ENCODE data around the gene KIF4B. TPM values are rescaled to one million over a fixed set of nuclear protein-coding genes. Genes with fewer than 3 reads are reported as not detected.

The KIF4B gene
- total and polyA plus RNA-seq, 7 donors = 0.01 to 0.54 (median 0.05) TPM; not detected in 2

DNA sequence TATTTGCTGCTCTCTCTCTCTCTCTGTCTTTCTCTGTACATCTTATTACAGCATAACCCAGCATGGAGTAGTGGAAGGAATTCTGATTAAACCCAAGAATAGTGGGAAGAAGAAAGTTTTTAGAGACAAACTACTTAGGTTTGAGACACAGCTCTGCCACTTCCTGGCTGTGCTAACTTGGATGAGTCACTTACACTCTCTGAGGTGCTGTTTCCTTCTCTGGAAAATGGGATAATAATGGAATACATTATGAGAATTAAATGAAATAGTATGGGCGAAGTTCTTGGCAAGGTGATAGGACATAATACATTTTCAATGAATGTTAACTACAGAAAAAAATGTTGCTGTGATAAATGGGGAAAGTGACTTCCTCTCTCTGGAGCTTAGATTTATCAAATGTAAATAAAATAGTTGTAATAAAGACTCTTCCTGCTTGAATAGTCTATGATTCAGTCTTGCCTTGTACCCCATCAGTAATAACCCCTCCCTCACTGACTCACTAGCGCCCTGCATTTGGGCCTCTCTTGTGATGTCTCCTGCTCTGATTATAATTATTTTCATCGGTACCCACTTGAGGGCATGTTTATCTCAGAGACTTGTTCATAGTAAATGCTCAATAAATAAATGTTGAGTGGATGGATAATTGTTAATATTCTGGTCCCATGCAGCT, 27.6 kb downstream of the KIF4B start:
- no peaks in the 10 kb centered on the region for H3K4me1 ChIP-seq
- H3K4me3 ChIP-seq = no peak overlapping the region
- ATAC-seq (no peak), DNase-seq (no peak)
- no peaks in the 10 kb centered on the region for H3K9me3 ChIP-seq
- no peak overlapping the region for H3K27ac ChIP-seq
- no peaks in the 10 kb centered on the region for H3K36me3 ChIP-seq (ENCODE audit: insufficient read depth in 1 of 2, low read depth in 1 of 2)
- intact Hi-C loops (cut with DNase I) = no loop called here
- WGBS, 3 donors = 85 to 90% (median 89%) methylated on average over 3 of the region's 3 CpGs
- H3K27me3 ChIP-seq (ENCODE audit: insufficient read depth in 3 of 3, low read length in 2 of 3) = peaks cover 0 to 3% (median 2%) of the 10 kb centered on the region in 3 donors
- TF ChIP-seq, protein P1, sequence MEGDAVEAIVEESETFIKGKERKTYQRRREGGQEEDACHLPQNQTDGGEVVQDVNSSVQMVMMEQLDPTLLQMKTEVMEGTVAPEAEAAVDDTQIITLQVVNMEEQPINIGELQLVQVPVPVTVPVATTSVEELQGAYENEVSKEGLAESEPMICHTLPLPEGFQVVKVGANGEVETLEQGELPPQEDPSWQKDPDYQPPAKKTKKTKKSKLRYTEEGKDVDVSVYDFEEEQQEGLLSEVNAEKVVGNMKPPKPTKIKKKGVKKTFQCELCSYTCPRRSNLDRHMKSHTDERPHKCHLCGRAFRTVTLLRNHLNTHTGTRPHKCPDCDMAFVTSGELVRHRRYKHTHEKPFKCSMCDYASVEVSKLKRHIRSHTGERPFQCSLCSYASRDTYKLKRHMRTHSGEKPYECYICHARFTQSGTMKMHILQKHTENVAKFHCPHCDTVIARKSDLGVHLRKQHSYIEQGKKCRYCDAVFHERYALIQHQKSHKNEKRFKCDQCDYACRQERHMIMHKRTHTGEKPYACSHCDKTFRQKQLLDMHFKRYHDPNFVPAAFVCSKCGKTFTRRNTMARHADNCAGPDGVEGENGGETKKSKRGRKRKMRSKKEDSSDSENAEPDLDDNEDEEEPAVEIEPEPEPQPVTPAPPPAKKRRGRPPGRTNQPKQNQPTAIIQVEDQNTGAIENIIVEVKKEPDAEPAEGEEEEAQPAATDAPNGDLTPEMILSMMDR (IDR thresholded peaks at IDR 0.05) = no peak

DNA sequence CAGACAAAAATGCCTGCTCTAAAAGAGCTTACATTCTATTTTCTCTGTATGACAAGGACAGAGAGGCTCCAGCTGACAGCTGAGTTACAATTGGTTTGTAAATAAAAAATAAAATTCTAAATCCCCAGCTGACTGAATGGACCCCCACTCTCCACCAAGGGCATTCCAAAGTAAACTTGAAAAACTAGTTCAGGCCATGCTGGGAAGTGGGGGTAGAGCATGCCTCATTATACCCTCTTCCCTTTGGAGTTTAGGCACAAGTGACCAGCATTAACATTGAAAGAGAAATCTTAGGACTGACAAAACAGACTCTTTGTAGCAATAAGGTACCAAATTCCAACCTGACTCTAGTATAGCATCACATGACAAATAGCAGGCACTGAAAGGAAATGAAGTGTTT, 31.0 kb downstream of the KIF4B start:
- TF ChIP-seq, protein P1 (IDR thresholded peaks at IDR 0.05) = no peak
- H3K27me3 ChIP-seq (ENCODE audit: insufficient read depth in 3 of 3, low read length in 2 of 3) = peaks cover 0 to 3% (median 2%) of the 10 kb centered on the region in 3 donors
- DNase-seq = no peak

DNA sequence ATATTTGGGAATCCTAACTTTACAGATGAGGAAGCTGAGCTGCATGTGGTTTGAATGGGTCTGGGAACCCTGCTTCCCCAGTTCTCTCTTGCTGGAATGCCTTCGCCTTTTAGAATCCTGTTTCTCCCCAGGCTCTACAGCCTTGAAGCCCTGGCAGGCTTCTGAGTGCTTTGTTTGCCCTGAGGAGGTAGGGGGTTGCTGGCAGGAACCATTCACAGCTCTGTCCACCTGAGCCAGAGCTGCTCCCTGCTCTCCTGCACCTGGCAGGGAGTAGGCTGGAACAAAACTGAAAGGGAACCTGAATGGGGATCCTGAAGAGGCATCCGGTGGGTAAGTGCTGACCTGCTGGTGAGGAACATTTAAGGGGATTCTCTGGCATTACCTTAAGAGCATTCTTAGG, 33.0 kb downstream of the KIF4B start:
- H3K9me3 ChIP-seq = no peaks in the 10 kb centered on the region
- no peak for DNase-seq
- H3K27me3 ChIP-seq (ENCODE audit: insufficient read depth in 3 of 3, low read length in 2 of 3) = peaks cover 0 to 3% (median 2%) of the 10 kb centered on the region in 3 donors
- no peaks in the 10 kb centered on the region for H3K36me3 ChIP-seq (ENCODE audit: insufficient read depth in 1 of 2, low read depth in 1 of 2)
- H3K27ac ChIP-seq = no peak overlapping the region
- H3K4me3 ChIP-seq = no peak overlapping the region
- ATAC-seq = no peak
- intact Hi-C loops (cut with DNase I) = no loop called here
- WGBS, 3 donors = 63 to 83% (median 74%) methylated on average over 2 of the region's 2 CpGs
- no peaks in the 10 kb centered on the region for H3K4me1 ChIP-seq
- TF ChIP-seq, protein P1 (IDR thresholded peaks at IDR 0.05) = no peak

More for the DNA sequence above, 31.0 kb downstream of the KIF4B start:
- H3K9me3 ChIP-seq = no peaks in the 10 kb centered on the region
- H3K4me1 ChIP-seq = no peaks in the 10 kb centered on the region
- no peak overlapping the region for H3K4me3 ChIP-seq
- intact Hi-C loops (cut with DNase I) = no loop called here
- H3K36me3 ChIP-seq (ENCODE audit: insufficient read depth in 1 of 2, low read depth in 1 of 2) = no peaks in the 10 kb centered on the region
- ATAC-seq = no peak
- no peak overlapping the region for H3K27ac ChIP-seq

DNA sequence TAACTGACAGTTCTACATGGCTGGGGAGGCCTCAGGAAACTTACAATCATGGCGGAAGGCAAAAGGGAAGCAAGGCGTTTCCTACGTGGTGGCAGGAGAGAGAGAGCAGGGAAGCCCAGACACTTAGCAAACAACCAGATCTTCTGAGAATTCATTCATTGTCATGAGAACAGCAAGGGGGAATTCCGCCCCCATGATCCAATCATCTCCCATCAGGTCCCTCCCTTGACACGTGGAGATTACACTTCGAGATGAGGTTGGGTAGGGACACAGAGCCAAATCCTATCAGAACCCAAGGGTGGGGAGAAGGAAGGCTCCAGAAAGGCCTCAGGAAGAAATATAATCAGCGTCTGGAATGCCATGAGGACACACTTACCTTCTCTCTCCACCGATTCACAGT, 34.3 kb downstream of the KIF4B start:
- TF ChIP-seq, protein P1 (IDR thresholded peaks at IDR 0.05) = no peak
- DNase-seq (no peak), ATAC-seq (no peak)
- Histone ChIP-seq H3K4me3 (no peak overlapping the region), H3K9me3 (no peaks in the 10 kb centered on the region), H3K4me1 (no peaks in the 10 kb centered on the region), H3K27ac (no peak overlapping the region), H3K36me3 (ENCODE audit: insufficient read depth in 1 of 2, low read depth in 1 of 2) (no peaks in the 10 kb centered on the region), H3K27me3 (ENCODE audit: insufficient read depth in 3 of 3, low read length in 2 of 3) (peaks cover 0 to 3% (median 0%) of the 10 kb centered on the region in 3 donors)
- intact Hi-C loops (cut with DNase I) = no loop called here
- WGBS, 3 donors = 71 to 73% (median 71%) methylated on average over 8 of the region's 8 CpGs
